MM.1S (cell line): ENCODE measurements around the gene DUSP1.

Source experiments
- DNase-seq: peaks from one replicate; pipeline ENCODE4 v3.0.0-alpha.2; 2015
- H2AFZ ChIP-seq: fragments of 300-600 bp; sonication (generic); 2 replicates; pipeline ENCODE4 v1.6.0; 2016; ENCODE audit warnings: antibody characterized with exemption, low read length
- H3F3A ChIP-seq: fragments of 300-600 bp; sonication (generic); 2 replicates; pipeline ENCODE4 v1.6.1; 2016; ENCODE audit warnings: mild to moderate bottlenecking, antibody characterized with exemption, low read length, moderate library complexity, mixed read lengths; ENCODE audit not compliant: insufficient read depth
- H3K27ac ChIP-seq: fragments of 300-600 bp; sonication (generic); 2 replicates; pipeline ENCODE4 v1.5.1; 2016; ENCODE audit warnings: mild to moderate bottlenecking, low read length
- H3K27me3 ChIP-seq: fragments of 300-600 bp; sonication (generic); replicated peaks from 2 replicates; pipeline ENCODE4 v1.6.0; 2016; ENCODE audit warnings: low read length; ENCODE audit not compliant: insufficient read depth
- H3K36me3 ChIP-seq: fragments of 300-600 bp; sonication (generic); replicated peaks from 2 replicates; pipeline ENCODE4 v1.6.1; 2016; ENCODE audit warnings: mild to moderate bottlenecking, low read length, mixed read lengths; ENCODE audit not compliant: insufficient read depth
- H3K4me1 ChIP-seq: fragments of 300-600 bp; sonication (generic); 2 replicates; pipeline ENCODE4 v1.6.1; 2016; ENCODE audit warnings: low read length, mixed read lengths
- H3K4me2 ChIP-seq: fragments of 300-600 bp; sonication (generic); 2 replicates; pipeline ENCODE4 v1.6.0; 2016; ENCODE audit warnings: low read depth, low read length
- H3K4me3 ChIP-seq: fragments of 300-600 bp; sonication (generic); 2 replicates; pipeline ENCODE4 v1.5.1; 2016; ENCODE audit warnings: low read length, mixed read lengths
- H3K79me2 ChIP-seq: fragments of 300-600 bp; sonication (generic); 2 replicates; pipeline ENCODE4 v1.6.1; 2016; ENCODE audit warnings: mixed run types, low read length, mixed read lengths
- H3K9ac ChIP-seq: fragments of 300-600 bp; sonication (generic); 2 replicates; pipeline ENCODE4 v1.6.1; 2016; ENCODE audit warnings: low read length, mixed read lengths
- H3K9me2 ChIP-seq: fragments of 300-600 bp; sonication (generic); replicated peaks from 2 replicates; pipeline ENCODE4 v1.6.1; 2016; ENCODE audit warnings: mild to moderate bottlenecking, low read length, mixed read lengths; ENCODE audit not compliant: insufficient read depth
- H3K9me3 ChIP-seq: fragments of 300-600 bp; sonication (generic); replicated peaks from 2 replicates; pipeline ENCODE4 v1.6.1; 2016; ENCODE audit warnings: mild to moderate bottlenecking, low read length, mixed read lengths; ENCODE audit not compliant: insufficient read depth
- H4K20me1 ChIP-seq: fragments of 300-600 bp; sonication (generic); 2 replicates; pipeline ENCODE4 v1.6.1; 2016; ENCODE audit warnings: mild to moderate bottlenecking, low read length, moderate library complexity, mixed read lengths; ENCODE audit not compliant: insufficient read depth
- EZH2 ChIP-seq: fragments of 300-600 bp; sonication (generic); optimal IDR thresholded peaks from 2 replicates; pipeline ENCODE3; 2017; ENCODE audit warnings: low read depth, mild to moderate bottlenecking, antibody characterized with exemption, low read length, mixed read lengths
- EZH2phosphoT487 ChIP-seq: fragments of 300-600 bp; sonication (generic); IDR thresholded peaks from 2 replicates; pipeline ENCODE4 v1.6.1; 2018; ENCODE audit warnings: antibody characterized with exemption, low read length
- TF ChIP-seq, protein P1 (sequence below): fragments of 300-600 bp; sonication (generic); IDR thresholded peaks from 2 replicates; pipeline ENCODE4 v1.5.1; 2016; ENCODE audit warnings: antibody characterized with exemption, low read length, mixed read lengths

The DUSP1 gene

DNA sequence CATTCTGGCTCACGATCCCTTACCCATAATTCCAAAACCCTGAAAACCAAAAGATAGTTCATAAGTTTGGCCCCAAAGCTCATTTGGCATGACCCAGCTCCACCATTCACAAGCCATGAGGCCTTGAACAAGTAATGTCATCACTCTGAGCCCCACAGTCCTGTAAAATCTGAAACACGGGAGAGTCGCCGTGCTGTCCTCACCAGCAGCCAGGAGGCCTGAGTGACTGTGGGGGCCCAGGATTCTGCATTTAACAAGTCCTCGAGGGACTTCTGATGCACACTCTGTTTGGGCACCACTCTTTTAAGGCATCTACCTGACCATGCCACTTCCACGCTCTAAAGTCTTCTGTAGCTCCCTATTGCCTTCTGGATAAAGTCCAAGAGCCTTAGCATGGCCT, 40.8 kb downstream of the DUSP1 start:
- no peaks in the 10 kb centered on the region for H3K9me2 ChIP-seq
- no peaks in the 10 kb centered on the region for H3K9me3 ChIP-seq
- H3K27ac ChIP-seq, result no peak overlapping the region
- no peaks in the 10 kb centered on the region for H3K27me3 ChIP-seq
- H4K20me1 ChIP-seq, result no peaks in the 10 kb centered on the region
- TF ChIP-seq EZH2phosphoT487 (no peak), EZH2 (no peak)
- TF ChIP-seq, protein P1, sequence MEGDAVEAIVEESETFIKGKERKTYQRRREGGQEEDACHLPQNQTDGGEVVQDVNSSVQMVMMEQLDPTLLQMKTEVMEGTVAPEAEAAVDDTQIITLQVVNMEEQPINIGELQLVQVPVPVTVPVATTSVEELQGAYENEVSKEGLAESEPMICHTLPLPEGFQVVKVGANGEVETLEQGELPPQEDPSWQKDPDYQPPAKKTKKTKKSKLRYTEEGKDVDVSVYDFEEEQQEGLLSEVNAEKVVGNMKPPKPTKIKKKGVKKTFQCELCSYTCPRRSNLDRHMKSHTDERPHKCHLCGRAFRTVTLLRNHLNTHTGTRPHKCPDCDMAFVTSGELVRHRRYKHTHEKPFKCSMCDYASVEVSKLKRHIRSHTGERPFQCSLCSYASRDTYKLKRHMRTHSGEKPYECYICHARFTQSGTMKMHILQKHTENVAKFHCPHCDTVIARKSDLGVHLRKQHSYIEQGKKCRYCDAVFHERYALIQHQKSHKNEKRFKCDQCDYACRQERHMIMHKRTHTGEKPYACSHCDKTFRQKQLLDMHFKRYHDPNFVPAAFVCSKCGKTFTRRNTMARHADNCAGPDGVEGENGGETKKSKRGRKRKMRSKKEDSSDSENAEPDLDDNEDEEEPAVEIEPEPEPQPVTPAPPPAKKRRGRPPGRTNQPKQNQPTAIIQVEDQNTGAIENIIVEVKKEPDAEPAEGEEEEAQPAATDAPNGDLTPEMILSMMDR, result no peak
- no peaks in the 10 kb centered on the region for H3K36me3 ChIP-seq
- H3K4me1 ChIP-seq, result no peaks in the 10 kb centered on the region
- no peak for DNase-seq
- no peaks in the 10 kb centered on the region for H3K79me2 ChIP-seq
- H2AFZ ChIP-seq, result no peak overlapping the region
- H3K4me2 ChIP-seq, result no peak overlapping the region
- H3K9ac ChIP-seq, result no peak overlapping the region
- no peaks in the 10 kb centered on the region for H3F3A ChIP-seq
- no peak overlapping the region for H3K4me3 ChIP-seq

DNA sequence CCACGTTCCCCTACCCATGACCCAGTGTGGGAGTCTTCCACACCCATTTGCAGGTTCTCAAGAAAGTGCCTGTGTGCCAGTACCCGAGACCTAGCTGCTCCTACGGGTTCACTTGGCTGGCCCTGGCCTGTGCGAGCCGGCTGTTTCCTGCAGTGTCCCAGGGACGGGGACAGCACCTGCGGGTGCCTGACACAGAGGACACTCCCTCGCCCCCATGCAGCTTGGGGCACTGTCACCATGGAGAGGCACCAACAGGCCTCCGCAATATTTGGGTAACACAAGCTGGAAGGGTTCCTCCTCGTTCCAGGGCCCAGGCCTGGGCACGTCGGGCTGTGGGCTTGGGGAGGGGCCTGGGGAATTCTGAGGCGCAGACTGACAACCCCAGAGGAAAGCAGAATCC, 41.4 kb downstream of the DUSP1 start:
- Histone ChIP-seq H3K4me2 (no peak overlapping the region), H3K9ac (no peak overlapping the region), H3F3A (no peaks in the 10 kb centered on the region), H3K9me3 (no peaks in the 10 kb centered on the region), H3K4me3 (no peak overlapping the region), H2AFZ (no peak overlapping the region), H3K79me2 (no peaks in the 10 kb centered on the region), H3K9me2 (no peaks in the 10 kb centered on the region), H3K27ac (no peak overlapping the region), H3K4me1 (no peaks in the 10 kb centered on the region), H4K20me1 (no peaks in the 10 kb centered on the region), H3K27me3 (no peaks in the 10 kb centered on the region), H3K36me3 (no peaks in the 10 kb centered on the region)
- TF ChIP-seq EZH2phosphoT487 (no peak), EZH2 (no peak)
- TF ChIP-seq, protein P1, result no peak
- no peak for DNase-seq

DNA sequence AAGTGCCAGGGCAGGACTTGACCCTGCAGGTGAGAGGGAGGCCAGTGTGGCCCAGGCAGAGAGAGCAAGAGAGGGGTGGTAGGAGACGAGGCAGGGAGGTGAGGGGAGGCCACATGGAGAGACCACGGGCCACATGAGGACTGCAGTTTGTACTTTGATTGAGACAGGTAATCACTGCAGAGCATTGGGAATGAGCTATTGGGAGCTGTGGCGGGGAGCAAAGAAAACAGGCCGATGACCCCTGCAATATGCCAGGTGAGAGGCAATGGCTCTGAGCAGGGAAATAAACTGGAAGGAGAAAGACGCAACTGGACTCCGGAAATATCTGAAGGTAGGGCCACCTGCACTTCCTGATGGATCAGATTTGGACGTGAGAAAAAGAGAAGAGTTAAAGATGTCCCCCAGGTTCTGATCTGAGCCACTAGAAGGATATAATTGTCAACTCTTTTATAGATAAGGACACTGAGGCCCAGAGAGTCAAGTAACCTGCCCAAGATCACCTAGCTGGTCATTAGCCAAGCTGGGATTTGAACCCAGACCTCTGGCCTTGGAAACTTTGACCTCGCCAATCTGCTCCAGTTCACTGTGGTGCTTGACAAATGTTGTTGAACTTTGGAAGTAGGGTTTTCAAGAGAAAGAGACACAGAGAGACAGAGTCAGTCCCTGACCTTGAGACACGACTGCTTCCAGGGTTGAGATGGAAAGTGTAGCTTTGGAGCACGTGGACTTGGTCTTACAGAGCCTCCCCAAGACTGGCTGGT, 42.3 kb downstream of the DUSP1 start:
- Histone ChIP-seq H2AFZ (no peak overlapping the region), H3K27me3 (no peaks in the 10 kb centered on the region), H3K9me2 (no peaks in the 10 kb centered on the region), H4K20me1 (no peaks in the 10 kb centered on the region), H3K4me3 (no peak overlapping the region), H3K4me2 (no peak overlapping the region), H3K4me1 (no peaks in the 10 kb centered on the region), H3K36me3 (no peaks in the 10 kb centered on the region), H3F3A (no peaks in the 10 kb centered on the region), H3K79me2 (no peaks in the 10 kb centered on the region), H3K27ac (no peak overlapping the region), H3K9ac (no peak overlapping the region), H3K9me3 (no peaks in the 10 kb centered on the region)
- TF ChIP-seq EZH2, result no peak
- TF ChIP-seq, protein P1, result no peak
- no peak for TF ChIP-seq EZH2phosphoT487
- DNase-seq, result no peak
